GM19193 (cell line): ENCODE measurements around the gene JMJD4.

ENCODE experiments used
- POLR2A ChIP-seq: IDR thresholded peaks from 4 replicates; pipeline ENCODE4 v1.6.1; 2011; ENCODE audit not compliant: insufficient read depth, insufficient read length; ENCODE audit errors: extremely low read depth

The JMJD4 gene, protein sequence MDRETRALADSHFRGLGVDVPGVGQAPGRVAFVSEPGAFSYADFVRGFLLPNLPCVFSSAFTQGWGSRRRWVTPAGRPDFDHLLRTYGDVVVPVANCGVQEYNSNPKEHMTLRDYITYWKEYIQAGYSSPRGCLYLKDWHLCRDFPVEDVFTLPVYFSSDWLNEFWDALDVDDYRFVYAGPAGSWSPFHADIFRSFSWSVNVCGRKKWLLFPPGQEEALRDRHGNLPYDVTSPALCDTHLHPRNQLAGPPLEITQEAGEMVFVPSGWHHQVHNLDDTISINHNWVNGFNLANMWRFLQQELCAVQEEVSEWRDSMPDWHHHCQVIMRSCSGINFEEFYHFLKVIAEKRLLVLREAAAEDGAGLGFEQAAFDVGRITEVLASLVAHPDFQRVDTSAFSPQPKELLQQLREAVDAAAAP

DNA sequence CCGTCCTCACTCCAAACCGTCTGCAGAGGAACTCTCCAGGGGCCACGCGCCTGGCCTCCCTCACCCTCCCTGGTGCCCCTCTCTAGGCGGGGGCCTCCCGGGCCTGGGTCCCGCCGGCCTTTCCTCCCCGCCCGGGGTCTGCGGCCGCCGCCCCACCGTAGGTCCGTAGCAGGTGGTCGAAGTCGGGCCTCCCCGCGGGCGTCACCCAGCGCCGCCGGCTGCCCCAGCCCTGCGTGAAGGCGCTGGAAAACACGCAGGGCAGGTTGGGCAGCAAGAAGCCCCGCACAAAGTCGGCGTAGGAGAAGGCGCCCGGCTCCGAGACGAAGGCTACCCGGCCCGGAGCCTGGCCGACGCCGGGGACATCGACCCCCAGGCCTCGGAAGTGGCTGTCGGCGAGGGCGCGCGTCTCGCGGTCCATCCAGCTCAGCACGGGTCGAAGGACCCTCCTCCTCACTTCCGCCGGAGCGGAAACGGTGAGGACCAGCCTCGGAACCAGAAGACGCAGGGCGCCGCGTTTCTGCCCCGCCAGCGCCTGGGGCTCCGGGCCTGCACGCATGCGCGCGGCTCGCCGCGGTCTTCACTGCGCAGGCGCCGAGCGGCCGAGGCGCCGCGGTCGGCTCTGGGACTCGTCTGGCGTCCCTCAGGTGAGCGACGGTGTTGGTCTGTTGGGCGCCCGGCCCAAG lies at the start of gene JMJD4, which contains the start of gene SNAP47:
Gene JMJD4, minus strand, starts transcription at position 447 of the 683 bp plus-strand sequence. Its CDS starts 29 bp downstream, at position 418.
Gene SNAP47, plus strand, starts transcription at position 580 of the 683 bp plus-strand sequence. CDS start 12,302 bp downstream, outside the sequence.
- peak; percentile 87 for TF ChIP-seq POLR2A

DNA sequence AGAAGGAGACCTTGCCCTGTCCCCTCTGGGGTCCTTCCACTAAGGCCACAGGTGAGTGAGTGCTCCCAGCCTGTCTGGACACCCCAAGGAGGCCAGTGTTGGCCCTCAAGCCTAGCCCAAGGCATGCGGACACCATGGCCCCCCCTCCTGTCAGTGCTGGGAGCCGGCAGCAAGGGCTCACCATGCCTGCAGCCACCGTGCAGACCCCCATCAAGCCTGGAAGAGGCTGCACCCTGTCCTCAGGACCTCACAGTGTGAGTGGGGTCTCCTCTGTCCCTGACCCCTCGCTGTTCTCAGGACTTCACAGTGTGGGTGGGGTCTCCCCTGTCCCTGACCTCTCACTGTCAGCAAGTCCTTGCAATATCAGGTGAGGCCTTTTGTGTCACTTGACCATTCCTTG lies 47.1 kb upstream of the JMJD4 start:
- TF ChIP-seq POLR2A = no peak

DNA sequence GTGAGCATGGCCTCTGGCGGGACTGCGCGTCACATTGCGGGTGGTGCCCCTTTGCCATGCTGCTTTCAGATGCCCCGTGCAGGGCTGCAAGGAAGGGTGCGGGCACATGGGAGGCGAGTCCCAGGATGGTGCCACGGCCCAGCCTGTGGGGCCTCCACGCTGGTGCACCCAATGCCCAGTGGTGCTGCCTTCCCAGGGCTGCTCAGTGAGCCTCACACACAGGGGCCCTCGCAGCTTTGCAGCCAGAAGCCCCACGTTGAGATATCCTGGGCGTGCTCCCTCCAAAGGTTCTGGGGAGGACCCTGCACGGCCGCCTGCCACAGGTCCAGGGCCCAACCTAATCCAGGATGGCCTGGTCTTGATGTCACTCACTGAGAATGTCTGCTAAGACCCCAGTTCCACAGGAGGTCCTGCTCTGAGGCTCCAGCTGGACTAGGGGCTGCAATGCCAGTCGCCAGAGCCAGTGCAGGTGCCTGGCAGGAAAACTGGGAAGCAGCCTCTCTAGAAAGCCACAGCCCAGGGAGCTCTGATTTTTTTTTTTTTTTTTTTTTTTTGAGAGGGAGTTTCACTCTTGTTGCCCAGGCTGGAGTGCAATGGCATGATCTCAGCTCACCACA lies 46.3 kb upstream of the JMJD4 start:
- no peak for TF ChIP-seq POLR2A

DNA sequence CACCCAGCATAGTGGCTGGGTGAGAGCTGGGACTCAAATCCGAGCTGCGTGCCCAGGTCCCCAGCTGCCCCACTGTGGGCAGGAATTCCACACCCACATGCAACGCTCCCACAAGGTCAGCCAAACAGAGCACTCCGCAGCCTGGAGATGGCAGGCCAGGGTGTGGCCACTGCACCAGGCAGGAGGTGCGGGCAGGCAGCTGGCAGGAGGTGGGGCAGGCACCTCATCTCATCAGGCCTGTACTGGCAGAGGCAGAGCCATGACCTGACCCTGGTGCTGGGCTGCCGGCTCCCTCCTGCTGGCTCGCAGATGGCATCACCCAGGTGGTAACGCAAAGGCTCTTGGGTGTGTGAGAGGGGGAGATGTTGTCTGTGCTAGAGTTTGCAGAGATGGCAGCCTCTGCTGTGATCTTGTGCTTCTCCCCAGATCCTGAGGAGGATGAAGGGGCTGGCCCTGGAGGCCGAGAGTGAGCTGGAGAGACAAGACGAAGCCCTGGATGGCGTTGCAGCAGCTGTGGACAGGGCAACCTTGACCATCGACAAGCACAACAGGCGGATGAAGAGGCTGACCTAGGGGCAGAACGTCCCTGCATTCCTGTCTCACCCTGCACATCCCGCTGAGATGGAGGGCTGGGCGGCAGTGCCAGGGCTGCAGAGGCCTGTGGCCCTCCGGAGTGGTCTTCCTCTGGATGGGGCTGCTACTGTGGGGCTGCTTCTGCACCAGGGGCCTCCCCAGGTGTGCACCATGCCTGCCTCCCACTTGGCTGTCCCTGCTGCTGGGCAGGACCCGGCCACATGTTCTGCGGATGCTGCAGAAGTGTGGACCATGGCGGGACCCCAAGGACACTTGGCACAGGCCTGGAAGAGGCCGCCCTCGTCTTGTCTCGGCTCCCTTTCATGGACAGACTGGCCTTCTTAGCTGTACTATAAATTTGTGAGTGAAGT lies 45.3 kb upstream of the JMJD4 start:
- no peak for TF ChIP-seq POLR2A

DNA sequence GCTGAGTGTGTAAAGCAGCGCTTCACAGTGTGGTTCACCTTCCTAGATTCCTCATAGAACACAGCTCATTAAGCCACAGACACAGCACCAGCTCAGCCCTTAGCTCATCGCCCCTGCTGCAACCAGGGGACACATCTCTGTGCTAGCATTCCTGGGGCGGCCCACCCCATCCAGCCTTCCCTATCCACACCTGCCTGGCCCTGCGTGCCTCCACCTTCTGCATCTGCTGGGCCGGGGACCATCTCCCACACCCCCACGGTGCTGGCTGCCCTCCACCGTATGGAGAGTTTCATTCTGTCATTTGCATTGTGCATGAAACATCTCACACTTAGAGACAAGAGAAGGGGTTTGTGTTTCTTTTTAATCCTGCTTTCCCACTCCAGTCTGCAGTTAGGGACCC lies 44.6 kb upstream of the JMJD4 start:
- no peak for TF ChIP-seq POLR2A

DNA sequence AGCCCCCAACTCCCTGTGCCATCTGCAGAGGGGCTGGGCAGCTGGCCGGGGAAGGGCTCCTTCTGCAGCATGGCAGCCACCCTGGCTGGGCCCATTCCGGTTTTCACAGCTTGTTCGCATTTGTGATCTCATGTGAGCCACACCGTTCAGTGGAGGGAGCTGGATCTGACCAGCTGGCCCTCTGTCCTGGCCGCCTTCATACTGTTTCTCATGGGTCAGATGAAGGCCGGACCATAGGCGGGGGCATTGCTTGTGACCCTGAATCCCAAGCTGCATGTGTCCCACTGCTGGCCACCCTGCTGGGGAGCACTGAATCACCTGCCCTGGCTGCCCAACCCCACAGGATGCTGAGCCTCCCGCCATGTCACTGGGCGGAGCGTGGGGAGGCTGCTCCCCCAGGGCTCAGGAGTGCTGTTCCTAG lies 43.9 kb upstream of the JMJD4 start:
- no peak for TF ChIP-seq POLR2A

DNA sequence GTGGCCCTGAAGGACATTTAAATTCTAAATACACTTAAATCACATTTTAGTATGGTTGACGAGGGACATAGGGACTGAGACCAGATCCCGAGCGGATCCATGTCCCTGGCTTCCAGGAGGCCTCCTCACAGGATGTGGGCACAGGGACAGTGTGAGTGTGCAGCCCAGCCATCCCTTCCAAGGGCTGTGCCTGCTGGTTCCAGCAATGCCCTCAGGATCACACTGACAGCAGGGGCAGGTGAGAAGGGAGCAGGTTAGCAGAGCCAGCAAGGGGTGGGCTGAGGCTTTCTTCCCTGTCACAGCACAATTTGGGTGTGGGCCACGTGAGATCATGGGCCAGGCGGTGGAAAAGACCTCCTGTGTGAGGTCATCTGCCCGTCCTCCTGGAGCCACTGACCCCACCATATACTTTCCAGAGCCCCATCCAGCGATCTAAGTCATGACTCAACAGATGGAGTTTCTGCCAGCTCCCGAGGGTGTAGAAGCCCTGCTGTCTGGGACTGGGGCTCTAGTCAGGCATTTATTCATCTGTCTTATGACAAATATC lies 43.4 kb upstream of the JMJD4 start:
- no peak for TF ChIP-seq POLR2A

DNA sequence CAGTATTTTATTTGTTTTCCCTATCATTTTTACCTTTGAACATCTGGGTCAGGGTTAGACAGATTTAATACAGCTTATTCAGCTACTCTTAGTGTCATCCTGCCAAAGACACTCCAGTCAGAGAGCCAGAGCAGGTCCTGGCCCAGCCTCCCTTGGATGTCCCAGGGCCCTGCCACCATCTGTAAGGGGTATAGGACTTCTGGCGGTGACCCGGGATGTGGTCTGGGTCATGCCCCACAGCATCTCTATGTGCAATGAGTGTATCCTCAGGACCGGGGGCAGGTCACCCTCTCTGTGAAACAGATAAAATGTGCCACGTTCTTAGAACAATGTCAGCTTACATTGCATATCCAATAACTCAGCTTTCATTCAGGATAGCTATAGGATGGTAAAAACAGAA lies 42.5 kb upstream of the JMJD4 start:
- TF ChIP-seq POLR2A = no peak

DNA sequence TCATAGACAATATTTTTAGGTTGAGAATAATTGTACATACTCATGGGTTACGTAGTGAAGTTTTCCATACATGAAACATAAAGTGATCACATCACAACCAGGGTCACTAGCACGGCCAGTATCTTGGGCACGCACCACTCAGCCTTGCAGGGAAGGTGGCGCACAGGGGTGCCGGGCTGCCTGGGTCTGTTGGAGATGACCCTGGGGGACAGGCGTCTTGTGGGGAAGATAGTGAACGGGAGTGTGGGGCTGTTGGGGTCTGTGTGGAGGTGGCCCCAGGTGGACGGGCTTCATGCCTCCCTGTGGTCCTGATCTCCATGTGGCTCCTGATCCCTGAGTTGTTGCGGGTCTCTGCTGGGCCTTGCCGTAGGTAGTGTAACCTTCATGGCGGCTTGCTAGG lies 42.1 kb upstream of the JMJD4 start:
- TF ChIP-seq POLR2A = no peak

DNA sequence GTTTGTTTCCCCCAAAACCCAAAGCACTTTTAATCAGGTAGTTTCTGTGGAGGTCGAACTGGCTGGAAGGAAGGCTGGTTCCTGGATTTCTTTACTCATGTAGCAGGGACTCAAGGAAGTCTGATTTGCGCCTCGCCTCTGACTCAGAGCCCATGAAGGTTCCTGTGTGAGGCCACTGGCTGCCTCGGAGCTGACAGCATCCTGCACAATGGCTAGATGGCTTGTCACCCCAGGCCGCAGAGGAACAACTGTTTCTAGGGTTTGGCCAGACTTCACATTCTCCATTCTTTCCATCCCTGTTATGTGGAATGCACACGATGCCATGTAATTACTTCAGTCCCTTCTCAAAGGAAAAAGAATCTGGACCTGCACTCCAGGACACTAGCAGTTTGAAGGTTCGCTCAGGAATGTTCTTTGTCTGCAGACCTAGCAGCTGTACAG lies 41.2 kb upstream of the JMJD4 start:
- no peak for TF ChIP-seq POLR2A

DNA sequence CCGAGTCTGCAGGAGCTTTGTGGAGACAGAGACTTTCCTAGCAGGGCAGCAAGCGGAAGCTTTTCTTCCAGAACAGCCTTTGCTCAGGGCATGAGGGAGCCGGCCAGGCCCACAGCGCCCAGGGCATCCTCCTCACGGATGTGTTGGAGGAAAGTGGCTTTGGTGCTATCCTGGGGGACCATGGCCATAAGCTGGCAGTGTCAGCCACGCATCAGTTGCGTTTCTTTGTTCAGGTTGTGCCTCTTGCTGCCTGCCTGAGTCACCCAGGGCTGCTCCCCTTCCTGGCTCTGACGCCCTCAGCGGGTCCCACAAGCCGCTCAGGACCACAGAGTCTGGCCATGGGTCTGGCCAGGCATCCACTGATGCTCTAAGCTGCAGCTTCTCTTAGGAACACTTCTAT lies 40.7 kb upstream of the JMJD4 start:
- no peak for TF ChIP-seq POLR2A

DNA sequence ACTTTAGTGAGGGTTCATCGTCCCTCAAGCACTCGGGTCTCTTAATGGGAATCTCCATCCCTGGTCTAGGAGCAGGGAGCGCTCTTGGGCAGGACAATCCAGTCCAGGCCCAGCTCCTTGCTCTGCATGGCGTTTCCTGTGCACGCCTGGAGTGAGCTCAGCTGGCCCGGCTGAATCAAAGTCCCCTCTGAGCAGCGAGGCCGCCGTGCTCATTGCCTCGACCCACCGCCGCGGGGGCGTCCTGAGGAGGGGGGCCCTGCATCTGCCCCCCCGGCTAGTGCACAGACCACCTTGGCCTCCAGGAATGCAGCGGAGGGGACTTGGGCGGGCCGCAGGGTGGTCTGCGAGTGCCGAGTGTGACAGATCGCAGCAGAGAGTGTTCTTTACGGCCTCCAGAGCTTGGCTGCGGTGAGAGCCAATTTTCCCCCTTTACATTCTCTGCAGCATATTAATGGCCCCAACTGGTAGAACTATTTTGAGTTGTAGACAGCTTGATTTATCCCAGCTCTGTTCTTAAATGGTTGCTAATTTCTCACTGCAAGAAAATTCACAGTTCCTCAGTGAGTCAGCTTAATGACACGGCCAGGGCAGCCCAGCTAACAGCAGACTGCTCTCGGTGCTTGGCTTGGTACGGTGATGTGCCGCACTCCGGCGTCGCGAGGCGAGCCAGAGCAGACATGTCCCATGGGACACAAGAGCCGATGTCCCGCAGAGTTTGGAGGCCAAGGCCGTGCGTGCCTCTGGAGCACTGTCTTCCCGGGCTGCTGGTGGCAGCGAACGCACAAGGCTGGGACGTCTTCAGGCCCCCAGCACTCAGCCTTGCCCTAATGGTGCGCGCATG lies 39.9 kb upstream of the JMJD4 start:
- no peak for TF ChIP-seq POLR2A

DNA sequence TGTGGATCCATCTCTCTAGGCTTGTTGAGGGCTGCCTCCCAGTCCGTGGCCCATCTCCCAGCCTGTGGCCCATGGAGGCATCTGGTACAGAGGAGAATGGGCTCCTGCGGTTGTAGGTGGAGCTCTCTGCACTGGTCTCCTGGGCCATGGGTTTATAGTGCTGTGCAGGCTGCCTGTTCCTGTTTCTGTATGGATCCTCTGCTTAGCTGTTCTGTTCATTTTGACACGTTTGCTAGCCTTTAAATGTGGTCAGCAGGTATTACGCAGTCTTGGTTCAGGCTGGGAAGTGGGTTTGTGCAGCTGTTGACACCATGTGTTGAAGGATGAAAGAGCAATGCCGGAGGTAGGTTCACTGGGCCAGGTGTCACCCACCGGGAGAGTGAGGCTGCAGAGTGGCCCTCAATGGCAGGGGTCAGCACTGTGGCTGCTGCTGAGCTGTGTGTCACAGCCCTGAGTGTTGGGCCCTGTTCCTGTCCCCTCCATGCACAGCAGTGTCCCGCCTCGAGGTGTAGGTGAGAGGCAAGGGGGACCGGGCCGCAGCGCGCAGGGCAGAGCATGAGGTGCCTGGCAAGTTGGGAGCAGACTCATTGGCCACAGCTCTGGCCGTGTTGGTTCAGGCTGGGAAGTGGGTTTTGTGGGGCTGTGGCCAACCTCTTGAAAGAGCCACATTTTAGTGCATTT lies 39.1 kb upstream of the JMJD4 start:
- TF ChIP-seq POLR2A = no peak
